HepG2 (cell line): ENCODE data around the gene IFI30. TPM values are rescaled to one million over a fixed set of nuclear protein-coding genes. Genes with fewer than 3 reads are reported as not detected.
A peak's percentile ranks its signal among the peaks of the same experiment; 100 is the strongest.

Experiments used
- GTF2F1 ChIP-seq: fragments of 150-350 bp; IDR thresholded peaks from 2 replicates; pipeline ENCODE4 v1.6.1; 2014; ENCODE audit warnings: low read length
- HOXA9 ChIP-seq: sonication (generic); formaldehyde crosslinking; IDR thresholded peaks from 2 replicates; pipeline ENCODE4 v1.8.1; 2022; ENCODE audit warnings: missing genetic modification reagents, mild to moderate bottlenecking, moderate library complexity, borderline replicate concordance
- KDM4B ChIP-seq: sonication (generic); formaldehyde crosslinking; IDR thresholded peaks from 2 replicates; pipeline ENCODE4 v1.4.0; 2020; ENCODE audit warnings: missing genetic modification reagents
- PHF20 ChIP-seq: sonication (generic); formaldehyde crosslinking; IDR thresholded peaks from 2 replicates; pipeline ENCODE4 v1.5.0; 2020; ENCODE audit warnings: mild to moderate bottlenecking, missing genetic modification reagents
- POLR2AphosphoS5 ChIP-seq: IDR thresholded peaks from 2 replicates; pipeline ENCODE4 v1.6.1; 2012; ENCODE audit warnings: low read depth, low read length
- RXRA ChIP-seq: sonication (generic); formaldehyde crosslinking; IDR thresholded peaks from 2 replicates; pipeline ENCODE4 v1.5.1; 2020; ENCODE audit warnings: missing genetic modification reagents
- SUZ12 ChIP-seq: fragments of 150-350 bp; IDR thresholded peaks from 2 replicates; pipeline ENCODE4 v1.6.1; 2014; ENCODE audit warnings: low read depth, low read length
- TCF12 ChIP-seq, 2 experiments: fragments of 450-650 bp in 1 of 2; sonication (generic) in 1 of 2; formaldehyde crosslinking in 1 of 2; IDR thresholded peaks; 2 replicates each; pipeline versions ENCODE4 v1.6.1 to v1.8.0; 2017 to 2022; ENCODE audit warnings: antibody characterized with exemption in 1 of 2, mild to moderate bottlenecking in 1 of 2, missing genetic modification reagents in 1 of 2, moderate library complexity in 1 of 2
- TEAD3 ChIP-seq: optimal IDR thresholded peaks from 2 replicates; pipeline ENCODE3; 2016; ENCODE audit warnings: borderline replicate concordance
- XRCC5 ChIP-seq: fragments of 200-400 bp; formaldehyde crosslinking; optimal IDR thresholded peaks from 2 replicates; pipeline ENCODE3; 2017; ENCODE audit warnings: mild to moderate bottlenecking, low read length
- ZBTB42 ChIP-seq: sonication (generic); formaldehyde crosslinking; IDR thresholded peaks from 2 replicates; pipeline ENCODE4 v1.5.0; 2020; ENCODE audit warnings: mild to moderate bottlenecking, missing genetic modification reagents
- ZNF703 ChIP-seq: sonication (generic); formaldehyde crosslinking; IDR thresholded peaks from 2 replicates; pipeline ENCODE4 v1.5.1; 2020; ENCODE audit warnings: missing genetic modification reagents, mild to moderate bottlenecking, moderate library complexity, borderline replicate concordance
- ZZZ3 ChIP-seq: sonication (generic); formaldehyde crosslinking; IDR thresholded peaks from 2 replicates; pipeline ENCODE4 v1.4.0; 2020; ENCODE audit warnings: missing genetic modification reagents, mild to moderate bottlenecking, borderline replicate concordance
- polyA plus RNA-seq, 8 experiments: library from polyadenylated mRNA; depleted of rRNA in 3 of 8; stranded (reverse) in 7 of 8; unstranded in 1 of 8; fragments of >200 nt; fragmentation: Illumina TruSeq in 4 of 8; extraction: Trizol in 4 of 8; gene quantifications; 2 replicates each; pipeline versions ENCODE4 v1.2.1 to v1.2.3, GENCODE V29; 2011 to 2016; ENCODE audit warnings: low read depth in 4 of 8, missing spikeins in 1 of 8, mixed read lengths in 1 of 8; ENCODE audit not compliant: insufficient read depth in 1 of 8
- total RNA-seq, 5 experiments: library from RNA; depleted of rRNA; stranded (reverse); fragments of >200 nt; fragmentation: Illumina TruSeq; extraction: Trizol; gene quantifications; 2 replicates each; pipeline ENCODE4 v1.2.3, GENCODE V29; 2016; ENCODE audit warnings: low read depth in 1 of 5
- TF ChIP-seq, protein P1 (sequence below): sonication (generic); formaldehyde crosslinking; IDR thresholded peaks from 2 replicates; pipeline ENCODE4 v1.5.0; 2020; ENCODE audit warnings: mild to moderate bottlenecking, missing genetic modification reagents, borderline replicate concordance
- TF ChIP-seq, protein P2 (sequence below), 2 experiments: sonication (generic) in 1 of 2; formaldehyde crosslinking in 1 of 2; IDR thresholded peaks; 2 replicates each; pipeline versions ENCODE4 v1.4.0 to v1.6.1; 2018 to 2020; ENCODE audit warnings: missing genetic modification reagents in 2 of 2, borderline replicate concordance in 1 of 2, low read depth in 1 of 2, mild to moderate bottlenecking in 1 of 2, missing biosample characterization in 1 of 2
- TF ChIP-seq, protein P3 (sequence below): sonication (generic); formaldehyde crosslinking; IDR thresholded peaks from 2 replicates; pipeline ENCODE4 v1.8.0; 2023; ENCODE audit warnings: mild to moderate bottlenecking, missing genetic modification reagents
- TF ChIP-seq, protein P4 (sequence below): sonication (generic); formaldehyde crosslinking; IDR thresholded peaks from 2 replicates; pipeline ENCODE4 v1.4.0; 2020; ENCODE audit warnings: missing genetic modification reagents
- TF ChIP-seq, protein P5 (sequence below): sonication (generic); formaldehyde crosslinking; IDR thresholded peaks from 2 replicates; pipeline ENCODE4 v1.5.0; 2020; ENCODE audit warnings: missing genetic modification reagents, mild to moderate bottlenecking, borderline replicate concordance

Gene IFI30
- total and polyA plus RNA-seq, 2 of the 13 experiments (the other 11 are each of a cell fraction or from before 2014, with no cell fraction given) = 25.0 to 79.4 TPM

DNA sequence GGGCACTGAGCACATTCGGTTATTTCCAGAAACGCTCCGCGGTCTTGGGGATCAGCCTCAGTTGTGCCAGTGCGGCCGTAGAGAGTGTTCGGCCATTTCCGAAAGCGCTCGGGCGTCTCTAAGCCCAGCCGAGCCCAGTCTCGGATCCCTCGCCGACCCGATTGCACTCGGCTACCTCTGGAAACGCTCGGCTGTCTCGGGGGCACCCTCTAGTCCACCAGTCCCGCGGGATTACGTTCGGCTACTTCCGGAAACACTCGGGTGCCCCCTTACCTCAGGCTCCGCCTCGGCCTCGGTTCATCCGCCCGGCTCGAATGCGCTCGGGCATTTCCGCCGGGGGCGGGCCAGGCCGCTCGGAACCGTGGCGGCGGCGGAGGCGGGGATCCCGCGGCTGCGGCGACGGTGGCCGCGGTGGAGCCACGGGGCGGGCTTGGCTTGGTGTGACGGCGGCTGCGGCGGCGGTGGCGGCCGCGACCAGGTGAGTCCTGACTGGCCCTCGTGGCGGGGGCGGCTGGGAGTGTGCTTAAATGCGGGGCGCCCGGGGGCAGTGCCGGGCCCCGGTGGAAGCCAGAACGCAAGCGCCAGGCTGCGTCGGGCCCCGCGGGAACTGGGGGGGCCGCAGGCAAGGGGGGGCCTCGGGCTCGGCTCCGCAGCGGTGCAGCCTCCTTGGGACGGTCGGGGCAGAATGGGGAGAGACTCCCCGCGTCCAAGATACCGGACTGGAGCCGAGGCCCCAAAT, 20.6 kb upstream of the IFI30 start, which contains the start of gene PIK3R2 (continued):
- TF ChIP-seq, protein P1, sequence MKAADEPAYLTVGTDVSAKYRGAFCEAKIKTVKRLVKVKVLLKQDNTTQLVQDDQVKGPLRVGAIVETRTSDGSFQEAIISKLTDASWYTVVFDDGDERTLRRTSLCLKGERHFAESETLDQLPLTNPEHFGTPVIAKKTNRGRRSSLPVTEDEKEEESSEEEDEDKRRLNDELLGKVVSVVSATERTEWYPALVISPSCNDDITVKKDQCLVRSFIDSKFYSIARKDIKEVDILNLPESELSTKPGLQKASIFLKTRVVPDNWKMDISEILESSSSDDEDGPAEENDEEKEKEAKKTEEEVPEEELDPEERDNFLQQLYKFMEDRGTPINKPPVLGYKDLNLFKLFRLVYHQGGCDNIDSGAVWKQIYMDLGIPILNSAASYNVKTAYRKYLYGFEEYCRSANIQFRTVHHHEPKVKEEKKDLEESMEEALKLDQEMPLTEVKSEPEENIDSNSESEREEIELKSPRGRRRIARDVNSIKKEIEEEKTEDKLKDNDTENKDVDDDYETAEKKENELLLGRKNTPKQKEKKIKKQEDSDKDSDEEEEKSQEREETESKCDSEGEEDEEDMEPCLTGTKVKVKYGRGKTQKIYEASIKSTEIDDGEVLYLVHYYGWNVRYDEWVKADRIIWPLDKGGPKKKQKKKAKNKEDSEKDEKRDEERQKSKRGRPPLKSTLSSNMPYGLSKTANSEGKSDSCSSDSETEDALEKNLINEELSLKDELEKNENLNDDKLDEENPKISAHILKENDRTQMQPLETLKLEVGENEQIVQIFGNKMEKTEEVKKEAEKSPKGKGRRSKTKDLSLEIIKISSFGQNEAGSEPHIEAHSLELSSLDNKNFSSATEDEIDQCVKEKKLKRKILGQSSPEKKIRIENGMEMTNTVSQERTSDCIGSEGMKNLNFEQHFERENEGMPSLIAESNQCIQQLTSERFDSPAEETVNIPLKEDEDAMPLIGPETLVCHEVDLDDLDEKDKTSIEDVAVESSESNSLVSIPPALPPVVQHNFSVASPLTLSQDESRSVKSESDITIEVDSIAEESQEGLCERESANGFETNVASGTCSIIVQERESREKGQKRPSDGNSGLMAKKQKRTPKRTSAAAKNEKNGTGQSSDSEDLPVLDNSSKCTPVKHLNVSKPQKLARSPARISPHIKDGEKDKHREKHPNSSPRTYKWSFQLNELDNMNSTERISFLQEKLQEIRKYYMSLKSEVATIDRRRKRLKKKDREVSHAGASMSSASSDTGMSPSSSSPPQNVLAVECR (CRISPR knock-in tag) = peak; percentile 5; the same call in 1 of the 2 replicates
- TF ChIP-seq POLR2AphosphoS5 (peak; percentile 67; the same call in 1 of the 2 replicates), TEAD3 (no peak), ZBTB42 (CRISPR knock-in tag) (no peak), XRCC5 (no peak), ZZZ3 (CRISPR knock-in tag) (peak; percentile 40; the same call in 1 of the 2 replicates), RXRA (CRISPR knock-in tag) (no peak), SUZ12 (no peak), GTF2F1 (no peak), ZNF703 (CRISPR knock-in tag) (no peak), KDM4B (no peak; the same call in 1 of the 2 replicates), PHF20 (CRISPR knock-in tag) (peak; percentile 57), TCF12 (IDR thresholded peaks at IDR 0.05) (no peak), TCF12 (CRISPR knock-in tag; IDR thresholded peaks at IDR 0.05) (no peak), HOXA9 (CRISPR knock-in tag) (no peak)
- TF ChIP-seq, protein P2, sequence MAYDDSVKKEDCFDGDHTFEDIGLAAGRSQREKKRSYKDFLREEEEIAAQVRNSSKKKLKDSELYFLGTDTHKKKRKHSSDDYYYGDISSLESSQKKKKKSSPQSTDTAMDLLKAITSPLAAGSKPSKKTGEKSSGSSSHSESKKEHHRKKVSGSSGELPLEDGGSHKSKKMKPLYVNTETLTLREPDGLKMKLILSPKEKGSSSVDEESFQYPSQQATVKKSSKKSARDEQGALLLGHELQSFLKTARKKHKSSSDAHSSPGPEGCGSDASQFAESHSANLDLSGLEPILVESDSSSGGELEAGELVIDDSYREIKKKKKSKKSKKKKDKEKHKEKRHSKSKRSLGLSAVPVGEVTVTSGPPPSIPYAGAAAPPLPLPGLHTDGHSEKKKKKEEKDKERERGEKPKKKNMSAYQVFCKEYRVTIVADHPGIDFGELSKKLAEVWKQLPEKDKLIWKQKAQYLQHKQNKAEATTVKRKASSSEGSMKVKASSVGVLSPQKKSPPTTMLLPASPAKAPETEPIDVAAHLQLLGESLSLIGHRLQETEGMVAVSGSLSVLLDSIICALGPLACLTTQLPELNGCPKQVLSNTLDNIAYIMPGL (CRISPR knock-in tag; IDR thresholded peaks at IDR 0.05; ENCODE audit: borderline replicate concordance in 1 of 2, low read depth in 1 of 2) = 0 out of 4 replicates have a peak, but pooled peaks of 1 of the 2 experiments have one; percentile 36
- TF ChIP-seq, protein P3, sequence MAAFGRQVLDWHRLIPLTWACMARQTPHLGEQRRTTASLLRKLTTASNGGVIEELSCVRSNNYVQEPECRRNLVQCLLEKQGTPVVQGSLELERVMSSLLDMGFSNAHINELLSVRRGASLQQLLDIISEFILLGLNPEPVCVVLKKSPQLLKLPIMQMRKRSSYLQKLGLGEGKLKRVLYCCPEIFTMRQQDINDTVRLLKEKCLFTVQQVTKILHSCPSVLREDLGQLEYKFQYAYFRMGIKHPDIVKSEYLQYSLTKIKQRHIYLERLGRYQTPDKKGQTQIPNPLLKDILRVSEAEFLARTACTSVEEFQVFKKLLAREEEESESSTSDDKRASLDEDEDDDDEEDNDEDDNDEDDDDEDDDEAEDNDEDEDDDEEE (CRISPR knock-in tag) = peak; percentile 40; the same call in 1 of the 2 replicates
- TF ChIP-seq, protein P4, sequence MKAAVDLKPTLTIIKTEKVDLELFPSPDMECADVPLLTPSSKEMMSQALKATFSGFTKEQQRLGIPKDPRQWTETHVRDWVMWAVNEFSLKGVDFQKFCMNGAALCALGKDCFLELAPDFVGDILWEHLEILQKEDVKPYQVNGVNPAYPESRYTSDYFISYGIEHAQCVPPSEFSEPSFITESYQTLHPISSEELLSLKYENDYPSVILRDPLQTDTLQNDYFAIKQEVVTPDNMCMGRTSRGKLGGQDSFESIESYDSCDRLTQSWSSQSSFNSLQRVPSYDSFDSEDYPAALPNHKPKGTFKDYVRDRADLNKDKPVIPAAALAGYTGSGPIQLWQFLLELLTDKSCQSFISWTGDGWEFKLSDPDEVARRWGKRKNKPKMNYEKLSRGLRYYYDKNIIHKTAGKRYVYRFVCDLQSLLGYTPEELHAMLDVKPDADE (CRISPR knock-in tag) = no peak; the same call in 1 of the 2 replicates
- TF ChIP-seq, protein P5, sequence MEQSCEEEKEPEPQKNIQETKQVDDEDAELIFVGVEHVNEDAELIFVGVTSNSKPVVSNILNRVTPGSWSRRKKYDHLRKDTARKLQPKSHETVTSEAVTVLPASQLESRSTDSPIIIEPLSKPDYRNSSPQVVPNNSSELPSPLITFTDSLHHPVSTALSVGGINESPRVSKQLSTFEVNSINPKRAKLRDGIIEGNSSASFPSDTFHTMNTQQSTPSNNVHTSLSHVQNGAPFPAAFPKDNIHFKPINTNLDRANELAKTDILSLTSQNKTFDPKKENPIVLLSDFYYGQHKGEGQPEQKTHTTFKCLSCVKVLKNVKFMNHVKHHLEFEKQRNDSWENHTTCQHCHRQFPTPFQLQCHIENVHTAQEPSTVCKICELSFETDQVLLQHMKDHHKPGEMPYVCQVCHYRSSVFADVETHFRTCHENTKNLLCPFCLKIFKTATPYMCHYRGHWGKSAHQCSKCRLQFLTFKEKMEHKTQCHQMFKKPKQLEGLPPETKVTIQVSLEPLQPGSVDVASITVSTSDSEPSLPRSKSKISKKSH (CRISPR knock-in tag) = peak; percentile 15; the same call in 1 of the 2 replicates
